Cardiac fibroblast (primary cell): ENCODE measurements around the gene ASNSD1.

Experiments
- DNase-seq, 2 donors: peaks; one replicate each; pipeline versions ENCODE4 v3.0.0 to v3.0.0-alpha.2; 2010; ENCODE audit warnings: low read depth in 2 of 2
- H3K4me3 ChIP-seq, 2 donors: replicated peaks in 1 of 2; 1 replicate in 1 of 2; 2 replicates in 1 of 2; pipeline ENCODE4 v1.5.1; 2011; ENCODE audit warnings: low read depth in 2 of 2, low read length in 2 of 2, mild to moderate bottlenecking in 2 of 2, moderate library complexity in 1 of 2
- CTCF ChIP-seq: IDR thresholded peaks from one replicate; pipeline ENCODE4 v1.5.1; 2011; ENCODE audit warnings: low read depth, mild to moderate bottlenecking, low read length, inconsistent platforms

The ASNSD1 gene

GRCh38 chr2:189674374-189675112 lies 13.3 kb downstream of the ASNSD1 start, which contains the start of gene ANKAR:
Gene ANKAR (plus strand): TSS chr2:189674670. CDS start chr2:189676491, 1,821 bp downstream.
- peak; percentile 48 for TF ChIP-seq CTCF
- H3K4me3 ChIP-seq, result peak within 1 kb of the TSS; percentile 60 to 69
- DNase-seq, result peak; percentile 90 to 96

GRCh38 chr2:189676471-189676870 lies 15.2 kb downstream of the ASNSD1 start:
- no peak for TF ChIP-seq CTCF
- DNase-seq, result peak; percentile 68 to 86
- no peak overlapping the region for H3K4me3 ChIP-seq

- peak in 1 of 2 donors; percentile 32 for DNase-seq
- no peak for TF ChIP-seq CTCF
- no peak overlapping the region for H3K4me3 ChIP-seq
These were observed 18.0 kb downstream of the ASNSD1 start for GRCh38 chr2:189679226-189679625.

- no peak for DNase-seq
- no peak overlapping the region for H3K4me3 ChIP-seq
- no peak for TF ChIP-seq CTCF
These were observed 19.9 kb downstream of the ASNSD1 start for GRCh38 chr2:189681203-189681602.

GRCh38 chr2:189681903-189682302 lies 20.6 kb downstream of the ASNSD1 start:
- TF ChIP-seq CTCF, result no peak
- no peak overlapping the region for H3K4me3 ChIP-seq
- DNase-seq, result no peak

- H3K4me3 ChIP-seq, result no peak overlapping the region
- TF ChIP-seq CTCF, result no peak
- peak in 1 of 2 donors; percentile 16 for DNase-seq
These were observed 22.1 kb downstream of the ASNSD1 start for GRCh38 chr2:189683348-189683747.
